HL-60 (cell line): ENCODE results near the gene L3MBTL4.

ENCODE experiments used
- GABPA ChIP-seq: IDR thresholded peaks from 2 replicates; pipeline ENCODE4 v1.6.1; 2012; ENCODE audit warnings: low read depth
- TF ChIP-seq, protein P1 (sequence below): IDR thresholded peaks from one replicate; pipeline ENCODE4 v1.5.1; 2011; ENCODE audit warnings: low read length, control low read depth, inconsistent platforms; ENCODE audit not compliant: insufficient read depth

DNA sequence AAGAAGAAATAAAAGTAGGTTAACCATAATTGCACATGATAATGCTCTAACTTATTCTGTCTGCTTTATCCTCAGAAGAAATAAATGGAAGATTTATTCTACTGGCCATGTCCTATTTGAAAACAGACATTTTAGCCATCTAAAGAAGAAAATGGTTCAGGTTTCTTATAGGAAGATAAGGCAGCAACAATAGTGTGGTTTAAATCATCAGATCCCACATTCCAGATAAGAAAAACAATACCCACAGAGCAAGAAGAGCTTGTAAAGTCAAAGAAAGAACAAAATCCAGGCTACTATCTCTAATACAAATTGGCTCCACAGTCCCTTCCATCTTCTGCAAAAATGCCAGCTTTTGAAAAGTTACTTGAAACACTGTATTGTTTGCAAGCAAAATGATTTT lies 49.3 kb downstream of the L3MBTL4 start:
- TF ChIP-seq GABPA = no peak
- TF ChIP-seq, protein P1, sequence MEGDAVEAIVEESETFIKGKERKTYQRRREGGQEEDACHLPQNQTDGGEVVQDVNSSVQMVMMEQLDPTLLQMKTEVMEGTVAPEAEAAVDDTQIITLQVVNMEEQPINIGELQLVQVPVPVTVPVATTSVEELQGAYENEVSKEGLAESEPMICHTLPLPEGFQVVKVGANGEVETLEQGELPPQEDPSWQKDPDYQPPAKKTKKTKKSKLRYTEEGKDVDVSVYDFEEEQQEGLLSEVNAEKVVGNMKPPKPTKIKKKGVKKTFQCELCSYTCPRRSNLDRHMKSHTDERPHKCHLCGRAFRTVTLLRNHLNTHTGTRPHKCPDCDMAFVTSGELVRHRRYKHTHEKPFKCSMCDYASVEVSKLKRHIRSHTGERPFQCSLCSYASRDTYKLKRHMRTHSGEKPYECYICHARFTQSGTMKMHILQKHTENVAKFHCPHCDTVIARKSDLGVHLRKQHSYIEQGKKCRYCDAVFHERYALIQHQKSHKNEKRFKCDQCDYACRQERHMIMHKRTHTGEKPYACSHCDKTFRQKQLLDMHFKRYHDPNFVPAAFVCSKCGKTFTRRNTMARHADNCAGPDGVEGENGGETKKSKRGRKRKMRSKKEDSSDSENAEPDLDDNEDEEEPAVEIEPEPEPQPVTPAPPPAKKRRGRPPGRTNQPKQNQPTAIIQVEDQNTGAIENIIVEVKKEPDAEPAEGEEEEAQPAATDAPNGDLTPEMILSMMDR = no peak
